Neural progenitor cell (in vitro differentiated cells): ENCODE measurements around the gene INPP5E.

ENCODE experiments used
- CTCF ChIP-seq: fragments of 200-600 bp; sonication (generic); IDR thresholded peaks from 2 replicates; pipeline ENCODE4 v1.5.1; 2017; ENCODE audit warnings: antibody characterized with exemption, mild to moderate bottlenecking
- EZH2 ChIP-seq: fragments of 200-600 bp; sonication (generic); IDR thresholded peaks from 2 replicates; pipeline ENCODE4 v1.6.1; 2017; ENCODE audit warnings: antibody characterized with exemption, mild to moderate bottlenecking, moderate library complexity

- TF ChIP-seq CTCF, result no peak
- TF ChIP-seq EZH2, result no peak
These were observed 831 bp downstream of the INPP5E start for GRCh38 chr9:136438548-136439480.
